ENCODE data around the gene DSCAML1.

The DSCAML1 gene

GRCh38 chr11:117464778-117465177, 332.2 kb downstream of the DSCAML1 start:
- DNase-seq (ENCODE audit: insufficient read length, low spot score) (no peak), FAIRE-seq (no peak)
- TF ChIP-seq POLR2AphosphoS5 (IDR thresholded peaks at IDR 0.05; ENCODE audit: low read depth, low read length) (no peak), POLR2A (IDR thresholded peaks at IDR 0.05; ENCODE audit: low read depth, low read length) (no peak), POU2F2 (IDR thresholded peaks at IDR 0.05; ENCODE audit: low read depth, low read length) (no peak), TAF1 (IDR thresholded peaks at IDR 0.05; ENCODE audit: low read depth, low read length) (no peak), PAX5 (IDR thresholded peaks at IDR 0.05; ENCODE audit: insufficient read depth, low read length, severe bottlenecking) (no peak), SPI1 (IDR thresholded peaks at IDR 0.05; ENCODE audit: low read depth, low read length) (no peak)

- FAIRE-seq, result no peak
- no peak for TF ChIP-seq POU2F2 (IDR thresholded peaks at IDR 0.05; ENCODE audit: low read depth, low read length)
- TF ChIP-seq PAX5 (IDR thresholded peaks at IDR 0.05; ENCODE audit: insufficient read depth, low read length, severe bottlenecking), result no peak
- no peak for TF ChIP-seq SPI1 (IDR thresholded peaks at IDR 0.05; ENCODE audit: low read depth, low read length)
- no peak for TF ChIP-seq TAF1 (IDR thresholded peaks at IDR 0.05; ENCODE audit: low read depth, low read length)
- TF ChIP-seq POLR2A (IDR thresholded peaks at IDR 0.05; ENCODE audit: low read depth, low read length), result no peak
- DNase-seq (ENCODE audit: insufficient read length, low spot score), result no peak
Observed at GRCh38 chr11:117462864-117463247, 334.2 kb downstream of the DSCAML1 start.

- FAIRE-seq (no peak), DNase-seq (ENCODE audit: insufficient read length, low spot score) (no peak)
- TF ChIP-seq POLR2AphosphoS5 (IDR thresholded peaks at IDR 0.05; ENCODE audit: low read depth, low read length), result no peak
- no peak for TF ChIP-seq POLR2A (IDR thresholded peaks at IDR 0.05; ENCODE audit: low read depth, low read length)
- TF ChIP-seq TAF1 (IDR thresholded peaks at IDR 0.05; ENCODE audit: low read depth, low read length), result no peak
- TF ChIP-seq SPI1 (IDR thresholded peaks at IDR 0.05; ENCODE audit: low read depth, low read length), result no peak
- TF ChIP-seq POU2F2 (IDR thresholded peaks at IDR 0.05; ENCODE audit: low read depth, low read length), result no peak
- no peak for TF ChIP-seq PAX5 (IDR thresholded peaks at IDR 0.05; ENCODE audit: insufficient read depth, low read length, severe bottlenecking)
Observed at GRCh38 chr11:117462183-117462863, 334.7 kb downstream of the DSCAML1 start.

- no peak for TF ChIP-seq SPI1 (IDR thresholded peaks at IDR 0.05; ENCODE audit: low read depth, low read length)
- TF ChIP-seq POLR2A (IDR thresholded peaks at IDR 0.05; ENCODE audit: low read depth, low read length), result no peak
- no peak for TF ChIP-seq TAF1 (IDR thresholded peaks at IDR 0.05; ENCODE audit: low read depth, low read length)
- no peak for TF ChIP-seq PAX5 (IDR thresholded peaks at IDR 0.05; ENCODE audit: insufficient read depth, low read length, severe bottlenecking)
- TF ChIP-seq POU2F2 (IDR thresholded peaks at IDR 0.05; ENCODE audit: low read depth, low read length), result no peak
- DNase-seq (ENCODE audit: insufficient read length, low spot score) (no peak), FAIRE-seq (no peak)
Observed at GRCh38 chr11:117461396-117462182, 335.4 kb downstream of the DSCAML1 start.

GRCh38 chr11:117459979-117460300, 337.1 kb downstream of the DSCAML1 start:
- no peak for FAIRE-seq
- no peak for DNase-seq (ENCODE audit: insufficient read length, low spot score)
- TF ChIP-seq POLR2A (IDR thresholded peaks at IDR 0.05; ENCODE audit: low read depth, low read length) (no peak), SPI1 (IDR thresholded peaks at IDR 0.05; ENCODE audit: low read depth, low read length) (peak; percentile 67)

GRCh38 chr11:117459123-117459978, 337.7 kb downstream of the DSCAML1 start:
- TF ChIP-seq POLR2A (IDR thresholded peaks at IDR 0.05; ENCODE audit: low read depth, low read length) (no peak), PAX5 (IDR thresholded peaks at IDR 0.05; ENCODE audit: insufficient read depth, low read length, severe bottlenecking) (no peak), TAF1 (IDR thresholded peaks at IDR 0.05; ENCODE audit: low read depth, low read length) (no peak), SPI1 (IDR thresholded peaks at IDR 0.05; ENCODE audit: low read depth, low read length) (no peak), POLR2AphosphoS5 (IDR thresholded peaks at IDR 0.05; ENCODE audit: low read depth, low read length) (no peak), POU2F2 (IDR thresholded peaks at IDR 0.05; ENCODE audit: low read depth, low read length) (no peak)
- no peak for FAIRE-seq

GRCh38 chr11:117458275-117459122, 338.5 kb downstream of the DSCAML1 start:
- TF ChIP-seq TAF1 (IDR thresholded peaks at IDR 0.05; ENCODE audit: low read depth, low read length) (no peak), SPI1 (IDR thresholded peaks at IDR 0.05; ENCODE audit: low read depth, low read length) (no peak), POLR2A (IDR thresholded peaks at IDR 0.05; ENCODE audit: low read depth, low read length) (no peak), PAX5 (IDR thresholded peaks at IDR 0.05; ENCODE audit: insufficient read depth, low read length, severe bottlenecking) (no peak), POU2F2 (IDR thresholded peaks at IDR 0.05; ENCODE audit: low read depth, low read length) (no peak), POLR2AphosphoS5 (IDR thresholded peaks at IDR 0.05; ENCODE audit: low read depth, low read length) (no peak)
- FAIRE-seq (peak; percentile 20), DNase-seq (ENCODE audit: insufficient read length, low spot score) (peak; percentile 50)

More at GRCh38 chr11:117459123-117459978, 337.7 kb downstream of the DSCAML1 start:
- no peak for DNase-seq (ENCODE audit: insufficient read length, low spot score)

GRCh38 chr11:117457835-117458234, 339.2 kb downstream of the DSCAML1 start:
- no peak for FAIRE-seq
- no peak for DNase-seq (ENCODE audit: insufficient read length, low spot score)
- TF ChIP-seq SPI1 (IDR thresholded peaks at IDR 0.05; ENCODE audit: low read depth, low read length), result no peak

Data from GM12891 (cell line).